Lower leg skin (tissue), 4 donors: ENCODE data around the gene YAE1. TPM values are rescaled to one million over a fixed set of nuclear protein-coding genes. Genes with fewer than 3 reads are reported as not detected.

ENCODE experiments used
- DNase-seq, 2 donors: peaks; one replicate each; pipeline ENCODE4 v3.0.0-alpha.2; 2019; ENCODE audit warnings: low spot score in 2 of 2
- H3K4me3 ChIP-seq: fragments of 200-600 bp; sonication (generic); 2 replicates; pipeline ENCODE4 v1.5.1; 2017; ENCODE audit warnings: mild to moderate bottlenecking, low read depth; ENCODE audit not compliant: poor library complexity, severe bottlenecking
- CTCF ChIP-seq, 3 donors: fragments of 450-650 bp; IDR thresholded peaks; one replicate each; pipeline ENCODE4 v1.5.1; 2016; ENCODE audit warnings: antibody characterized with exemption in 3 of 3, mild to moderate bottlenecking in 3 of 3, moderate library complexity in 2 of 3
- POLR2A ChIP-seq, 2 donors: fragments of 450-650 bp; IDR thresholded peaks; one replicate each; pipeline ENCODE4 v1.6.1; 2016 to 2017; ENCODE audit warnings: antibody characterized with exemption in 2 of 2, mild to moderate bottlenecking in 1 of 2, moderate library complexity in 1 of 2
- WGBS, 2 donors: methylation state at CpG; one replicate each; pipeline ENCODE4 v1.1.5; 2018; 5-methylcytosine and 5-hydroxymethylcytosine counted together
- intact Hi-C: fragments of 100-400 bp; cut with DNase I; formaldehyde crosslinking; loops from one replicate; pipeline ENCODE4 v1.15.0; 2023; ENCODE audit warnings: low total_unique reads
- total RNA-seq, 4 donors: library from RNA; depleted of rRNA; stranded (reverse); fragments of >200 nt; gene quantifications; one replicate each; pipeline ENCODE4 v1.1.0, GENCODE V29; 2016

Gene YAE1
- total RNA-seq, 4 donors from 2014 or later, result 13.2 to 18.4 (median 14.4) TPM

- TF ChIP-seq CTCF (IDR thresholded peaks at IDR 0.05) (no peak), POLR2A (IDR thresholded peaks at IDR 0.05) (no peak)
- DNase-seq, result no peak
- WGBS, 2 donors, result 90 to 91% methylated on average over 4 of the region's 4 CpGs
- H3K4me3 ChIP-seq, result no peak overlapping the region
- intact Hi-C loops, result no loop called here
Observed at GRCh38 chr7:39532832-39533231, 33.4 kb upstream of the YAE1 start.

- WGBS, 2 donors, result 79% methylated on average over 1 of the region's 1 CpG
- DNase-seq, result no peak
- intact Hi-C loops, result no loop called here
- no peak for TF ChIP-seq POLR2A (IDR thresholded peaks at IDR 0.05)
- TF ChIP-seq CTCF (IDR thresholded peaks at IDR 0.05), result no peak
- H3K4me3 ChIP-seq, result no peak overlapping the region
Observed at GRCh38 chr7:39534599-39534998, 31.6 kb upstream of the YAE1 start.

GRCh38 chr7:39535064-39535463 lies 31.1 kb upstream of the YAE1 start:
- intact Hi-C loops, result no loop called here

GRCh38 chr7:39535720-39536119 lies 30.5 kb upstream of the YAE1 start:
- TF ChIP-seq CTCF (IDR thresholded peaks at IDR 0.05) (no peak), POLR2A (IDR thresholded peaks at IDR 0.05) (no peak)
- intact Hi-C loops, result no loop called here
- 72 to 78% methylated on average over 3 of the region's 3 CpGs for WGBS, 2 donors

More at GRCh38 chr7:39535064-39535463, 31.1 kb upstream of the YAE1 start:
- no peak for TF ChIP-seq POLR2A (IDR thresholded peaks at IDR 0.05)
- TF ChIP-seq CTCF (IDR thresholded peaks at IDR 0.05), result no peak
- no peak for DNase-seq
- no peak overlapping the region for H3K4me3 ChIP-seq

GRCh38 chr7:39536951-39537350 lies 29.3 kb upstream of the YAE1 start:
- DNase-seq, result no peak
- intact Hi-C loops, result no loop called here
- 56 to 77% methylated on average over 1 of the region's 1 CpG for WGBS, 2 donors
- TF ChIP-seq CTCF (IDR thresholded peaks at IDR 0.05), result no peak
- no peak for TF ChIP-seq POLR2A (IDR thresholded peaks at IDR 0.05)
- H3K4me3 ChIP-seq, result no peak overlapping the region

More at GRCh38 chr7:39535720-39536119, 30.5 kb upstream of the YAE1 start:
- H3K4me3 ChIP-seq, result no peak overlapping the region
- DNase-seq, result no peak

- TF ChIP-seq CTCF (IDR thresholded peaks at IDR 0.05) (no peak), POLR2A (IDR thresholded peaks at IDR 0.05) (no peak)
- 67 to 75% methylated on average over 5 of the region's 5 CpGs for WGBS, 2 donors
- intact Hi-C loops, result no loop called here
- no peak overlapping the region for H3K4me3 ChIP-seq
- no peak for DNase-seq
Observed at GRCh38 chr7:39539816-39540215, 26.4 kb upstream of the YAE1 start.
